Transverse colon (tissue), 4 donors: ENCODE results near the gene NAALADL2.

Experiments used
- POLR2AphosphoS5 ChIP-seq, 3 donors: sonication (generic); formaldehyde crosslinking; IDR thresholded peaks; one replicate each; pipeline ENCODE4 v1.6.1; 2016; ENCODE audit warnings: antibody characterized with exemption in 3 of 3
- TF ChIP-seq, protein P1 (sequence below), 5 experiments: fragments of 200-600 bp in 3 of 5; fragments of 450-650 bp in 2 of 5; sonication (generic) in 3 of 5; IDR thresholded peaks; 1 replicate in 2 of 5; 2 replicates in 3 of 5; pipeline ENCODE4 v1.5.1; 2016 to 2017; ENCODE audit warnings: antibody characterized with exemption in 5 of 5, inconsistent platforms in 3 of 5, mild to moderate bottlenecking in 2 of 5, moderate library complexity in 1 of 5

GRCh38 chr3:175464362-175464761, 605.2 kb downstream of the NAALADL2 start:
- no peak for TF ChIP-seq POLR2AphosphoS5 (IDR thresholded peaks at IDR 0.05)
- TF ChIP-seq, protein P1, sequence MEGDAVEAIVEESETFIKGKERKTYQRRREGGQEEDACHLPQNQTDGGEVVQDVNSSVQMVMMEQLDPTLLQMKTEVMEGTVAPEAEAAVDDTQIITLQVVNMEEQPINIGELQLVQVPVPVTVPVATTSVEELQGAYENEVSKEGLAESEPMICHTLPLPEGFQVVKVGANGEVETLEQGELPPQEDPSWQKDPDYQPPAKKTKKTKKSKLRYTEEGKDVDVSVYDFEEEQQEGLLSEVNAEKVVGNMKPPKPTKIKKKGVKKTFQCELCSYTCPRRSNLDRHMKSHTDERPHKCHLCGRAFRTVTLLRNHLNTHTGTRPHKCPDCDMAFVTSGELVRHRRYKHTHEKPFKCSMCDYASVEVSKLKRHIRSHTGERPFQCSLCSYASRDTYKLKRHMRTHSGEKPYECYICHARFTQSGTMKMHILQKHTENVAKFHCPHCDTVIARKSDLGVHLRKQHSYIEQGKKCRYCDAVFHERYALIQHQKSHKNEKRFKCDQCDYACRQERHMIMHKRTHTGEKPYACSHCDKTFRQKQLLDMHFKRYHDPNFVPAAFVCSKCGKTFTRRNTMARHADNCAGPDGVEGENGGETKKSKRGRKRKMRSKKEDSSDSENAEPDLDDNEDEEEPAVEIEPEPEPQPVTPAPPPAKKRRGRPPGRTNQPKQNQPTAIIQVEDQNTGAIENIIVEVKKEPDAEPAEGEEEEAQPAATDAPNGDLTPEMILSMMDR (IDR thresholded peaks at IDR 0.05) = no peak
